Fibroblast of skin of left biceps (primary cell): ENCODE measurements around the gene WWOX.

Source experiments
- DNase-seq, 2 experiments: peaks; one replicate each; pipeline ENCODE4 v3.0.0-alpha.2; 2013; ENCODE audit warnings: low read depth in 2 of 2

Gene WWOX

GRCh38 chr16:78985716-78986605, 886.5 kb downstream of the WWOX start:
- no peak for DNase-seq

- no peak for DNase-seq
Measured at GRCh38 chr16:78987666-78988065, 888.2 kb downstream of the WWOX start.

DNA sequence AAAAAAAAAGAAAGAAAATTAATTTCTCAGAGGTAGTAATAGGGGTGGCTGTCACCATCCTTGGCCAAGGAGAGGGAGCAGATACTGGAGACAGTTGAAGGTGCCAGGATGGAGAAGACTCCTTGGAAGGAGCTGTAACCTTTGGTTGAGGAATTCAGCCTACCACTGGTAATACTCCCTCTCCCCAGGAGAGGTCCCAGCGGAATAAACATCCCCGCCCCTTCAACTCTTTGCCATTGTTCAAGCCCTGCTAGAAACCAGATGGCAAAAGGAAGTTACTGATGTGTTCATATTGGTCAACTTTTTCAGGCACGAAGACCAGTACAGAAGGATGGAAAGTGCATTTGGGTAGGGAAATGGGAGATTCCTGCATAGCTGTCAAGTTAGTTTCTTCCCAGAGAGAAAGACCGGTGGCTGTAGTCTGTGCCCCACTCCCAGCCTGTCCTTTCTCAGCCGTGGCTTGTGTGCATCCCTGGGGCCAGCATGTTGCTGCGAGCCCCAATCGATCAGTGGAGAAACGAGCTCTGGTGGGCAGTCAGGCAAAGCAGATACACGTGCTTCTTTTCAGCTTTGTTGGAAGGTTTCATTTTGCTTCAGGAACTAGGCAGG, 889.0 kb downstream of the WWOX start:
- DNase-seq: no peak

DNA sequence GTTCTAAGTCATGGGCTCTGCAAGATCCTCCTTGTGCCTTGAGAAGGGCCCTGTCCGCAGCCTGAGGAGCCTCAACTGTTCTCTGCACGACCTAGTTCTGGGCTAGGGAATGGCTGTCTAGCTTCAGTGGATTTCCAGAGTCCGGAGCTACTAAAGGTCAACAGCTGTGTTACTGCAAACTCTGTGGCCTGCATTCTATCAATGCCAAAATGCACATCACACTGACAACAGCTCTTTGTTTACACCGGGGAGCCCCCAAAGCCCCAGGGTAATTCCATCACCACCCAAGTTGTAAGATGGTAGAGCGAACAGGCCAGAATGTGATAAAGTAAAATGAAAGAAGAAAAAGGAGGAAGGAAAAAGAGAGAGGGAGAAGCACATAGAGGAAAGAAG, 890.9 kb downstream of the WWOX start:
- DNase-seq: no peak

GRCh38 chr16:78992001-78992400, 892.5 kb downstream of the WWOX start:
- no peak for DNase-seq

GRCh38 chr16:78993346-78993745, 893.9 kb downstream of the WWOX start:
- DNase-seq: no peak

DNA sequence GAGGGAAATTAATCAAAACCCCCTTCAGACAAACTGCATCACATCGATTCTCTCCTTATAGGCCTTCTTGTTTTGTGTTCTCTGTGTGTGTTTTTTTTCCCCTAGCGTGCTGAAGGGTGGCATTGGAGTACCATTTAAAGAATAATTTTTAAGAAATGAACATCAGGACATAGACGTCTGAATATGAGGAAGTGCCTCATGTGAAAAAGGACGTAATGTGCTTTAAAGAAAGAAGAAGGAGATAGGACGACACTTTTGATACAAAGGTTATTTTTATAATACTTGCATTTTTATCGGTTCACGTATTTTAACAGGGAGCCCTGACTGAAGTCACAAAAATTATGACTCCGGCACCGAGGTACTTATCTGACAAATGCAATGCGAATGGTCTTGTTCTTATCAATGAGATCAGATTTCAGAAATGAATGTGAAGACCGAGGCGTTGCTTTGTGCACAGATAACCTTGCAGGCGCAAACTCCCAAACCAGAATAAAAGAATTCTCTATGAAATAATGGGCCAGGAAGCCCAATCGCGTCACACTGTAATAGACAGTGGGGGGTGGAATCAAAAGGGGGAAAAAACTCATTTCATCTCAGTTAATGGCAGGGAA, 894.8 kb downstream of the WWOX start:
- no peak for DNase-seq

- no peak for DNase-seq
Measured at GRCh38 chr16:78995441-78995840, 896.0 kb downstream of the WWOX start.

DNA sequence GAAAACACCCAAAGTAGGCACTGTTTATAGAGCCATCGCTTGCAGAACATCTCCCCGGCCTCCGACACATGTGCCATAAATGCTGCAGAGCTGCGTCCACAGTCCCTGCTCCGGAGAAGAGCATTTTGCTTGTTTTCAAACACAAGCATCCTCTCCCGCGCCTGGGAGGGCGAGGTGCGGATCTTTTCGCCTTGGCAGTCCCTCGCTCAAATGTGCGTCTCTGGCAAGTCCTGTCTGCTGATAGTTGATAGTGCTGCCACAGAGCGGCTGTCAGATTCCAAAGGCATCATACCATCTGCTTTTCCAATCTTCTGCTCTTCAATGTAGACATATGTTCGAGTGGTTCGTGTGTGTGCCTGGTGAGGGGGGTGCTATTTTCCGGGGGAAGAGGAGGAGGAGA, 897.3 kb downstream of the WWOX start:
- no peak for DNase-seq

GRCh38 chr16:78998879-78999278, 899.4 kb downstream of the WWOX start:
- DNase-seq: no peak

DNA sequence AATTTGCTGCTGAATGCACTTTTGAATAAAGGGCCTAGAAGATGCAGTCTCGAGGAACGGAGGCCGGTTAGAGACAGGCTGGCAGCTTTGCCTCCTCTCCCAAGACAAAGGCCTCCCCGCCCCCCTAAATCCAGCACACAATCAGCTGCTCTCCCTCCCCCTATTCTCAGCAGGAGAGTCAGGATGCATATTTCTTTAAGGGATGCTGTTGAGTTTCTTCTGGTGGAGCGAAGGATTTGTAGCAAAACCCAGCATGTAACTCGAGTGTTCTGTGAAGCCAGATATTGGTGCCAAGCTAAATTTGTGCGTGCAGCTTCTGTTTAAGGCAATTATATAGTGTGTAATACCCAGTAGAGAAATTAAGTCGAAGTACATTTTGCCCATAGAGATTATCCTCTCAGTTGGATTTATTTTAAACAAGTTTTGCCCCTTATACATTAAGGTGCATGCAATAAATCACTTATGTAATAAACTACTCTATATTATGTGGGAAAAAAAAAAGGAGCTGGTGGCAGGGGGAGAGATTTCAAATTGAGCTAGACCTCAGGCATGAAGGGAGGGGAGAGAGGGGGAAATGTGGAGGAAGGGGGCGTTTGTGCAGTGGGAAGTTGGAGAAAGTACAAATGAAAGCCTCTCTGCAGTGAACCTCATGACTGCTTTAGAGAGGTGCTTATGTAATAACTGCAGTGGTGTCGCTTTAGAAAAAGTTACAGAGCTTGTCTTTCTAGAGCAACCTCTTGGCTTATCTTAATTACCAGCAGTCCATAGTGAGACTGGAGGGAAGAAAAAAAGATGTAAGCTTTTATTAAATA, 901.9 kb downstream of the WWOX start:
- DNase-seq: no peak

- DNase-seq: no peak
Measured at GRCh38 chr16:79003026-79003609, 903.7 kb downstream of the WWOX start.

DNA sequence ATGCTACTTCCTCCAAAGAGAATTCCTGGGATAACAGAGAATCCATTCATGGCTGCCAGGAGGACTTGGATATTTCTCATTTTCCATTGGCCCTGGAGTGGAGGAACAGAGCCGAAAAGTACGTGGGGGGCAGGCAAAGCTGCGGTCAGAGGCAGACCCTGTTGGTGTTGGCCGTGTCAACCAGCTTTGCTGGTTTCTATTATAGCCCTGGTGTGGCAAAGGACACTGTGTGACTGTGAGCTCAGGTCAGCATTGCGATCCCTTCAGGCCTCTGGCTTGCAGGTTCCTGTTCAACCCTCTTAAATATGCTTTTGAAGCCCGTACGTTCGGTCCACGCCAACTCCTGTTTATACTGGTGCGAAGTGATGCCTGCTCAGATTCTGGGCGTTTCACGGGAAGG, 904.9 kb downstream of the WWOX start:
- DNase-seq: no peak

GRCh38 chr16:79005096-79005495, 905.6 kb downstream of the WWOX start:
- DNase-seq: no peak

DNA sequence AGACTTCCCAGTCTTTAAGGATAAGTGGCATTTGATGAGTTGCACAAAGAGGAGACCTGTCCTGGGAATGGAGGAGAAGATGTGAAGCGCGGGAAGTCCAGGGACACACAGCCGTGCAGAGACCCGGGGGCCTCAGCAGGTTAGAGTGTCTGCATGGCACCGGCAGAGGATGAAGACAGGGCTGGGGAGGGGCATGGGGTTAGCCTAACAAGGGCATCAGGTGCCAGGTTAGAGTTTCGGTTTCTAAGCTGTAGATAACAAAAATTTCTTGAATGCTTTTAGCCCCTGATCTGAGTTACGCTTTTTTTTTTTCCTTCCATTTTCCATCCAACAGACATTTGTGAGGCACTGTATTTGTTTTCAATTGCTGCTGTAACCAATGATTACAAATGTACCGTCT, 906.8 kb downstream of the WWOX start:
- no peak for DNase-seq

- no peak for DNase-seq
Measured at GRCh38 chr16:79006765-79007164, 907.3 kb downstream of the WWOX start.

- DNase-seq: no peak
Measured at GRCh38 chr16:79007614-79008013, 908.2 kb downstream of the WWOX start.

GRCh38 chr16:79008036-79008868, 908.8 kb downstream of the WWOX start:
- DNase-seq: no peak

GRCh38 chr16:79008869-79009179, 909.4 kb downstream of the WWOX start:
- DNase-seq: no peak

DNA sequence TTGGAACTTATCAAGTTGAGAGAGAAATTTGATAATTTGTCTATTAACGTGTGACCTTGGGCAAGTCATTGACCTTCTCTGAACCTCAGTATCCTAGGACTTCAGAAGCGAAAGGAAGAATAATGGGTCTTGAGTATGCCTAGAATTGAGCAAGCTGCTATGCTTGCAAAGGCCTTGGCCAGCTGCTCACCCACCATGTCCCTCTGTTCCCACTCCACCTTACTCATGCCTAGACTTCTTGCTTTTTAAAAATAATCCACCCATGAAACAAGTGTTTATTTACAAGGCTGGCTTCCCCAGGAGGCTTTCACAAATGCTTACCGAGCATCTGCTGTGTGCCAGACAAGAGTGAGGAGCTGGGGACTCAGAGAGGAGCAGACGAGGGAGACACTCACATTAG, 910.4 kb downstream of the WWOX start:
- no peak for DNase-seq

- DNase-seq: no peak
Measured at GRCh38 chr16:79011282-79011681, 911.8 kb downstream of the WWOX start.
